Measurements from ENCODE around the gene NUP98.

DNA sequence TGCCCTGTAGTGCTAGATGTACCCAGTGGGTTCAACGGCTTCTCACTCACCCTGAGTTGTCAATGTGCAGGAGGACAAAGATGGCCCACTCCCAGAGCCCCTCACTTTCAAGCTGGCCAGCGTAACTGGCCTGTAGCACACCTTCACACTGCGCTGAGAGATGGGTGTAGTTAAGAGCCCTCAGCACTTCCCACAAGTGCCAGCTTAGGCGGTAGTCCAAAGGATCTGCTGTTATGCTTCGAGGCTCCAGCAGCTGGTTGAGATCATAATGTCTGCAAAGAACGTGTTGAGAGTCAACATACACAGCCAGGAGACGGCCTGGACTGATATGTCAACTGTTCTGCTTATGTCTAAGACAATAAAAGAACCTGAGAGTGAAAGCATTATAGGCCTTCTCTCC, 111.4 kb downstream of the NUP98 start:
- no peak for TF ChIP-seq FOXM1 (IDR thresholded peaks at IDR 0.05; ENCODE audit: borderline replicate concordance)
- TF ChIP-seq NFRKB (IDR thresholded peaks at IDR 0.05), result no peak

All from HEK293T (cell line).